HG03558 (cell line): ENCODE data around the gene GPR62.

Experiments used
- ATAC-seq: cut with Tn5 transposase; IDR thresholded peaks from one replicate; pipeline ENCODE4 v1.9.1; 2021; ENCODE audit warnings: moderate number of reproducible peaks; ENCODE audit not compliant: unreplicated experiment; ENCODE audit errors: extremely low read depth

The GPR62 gene

DNA sequence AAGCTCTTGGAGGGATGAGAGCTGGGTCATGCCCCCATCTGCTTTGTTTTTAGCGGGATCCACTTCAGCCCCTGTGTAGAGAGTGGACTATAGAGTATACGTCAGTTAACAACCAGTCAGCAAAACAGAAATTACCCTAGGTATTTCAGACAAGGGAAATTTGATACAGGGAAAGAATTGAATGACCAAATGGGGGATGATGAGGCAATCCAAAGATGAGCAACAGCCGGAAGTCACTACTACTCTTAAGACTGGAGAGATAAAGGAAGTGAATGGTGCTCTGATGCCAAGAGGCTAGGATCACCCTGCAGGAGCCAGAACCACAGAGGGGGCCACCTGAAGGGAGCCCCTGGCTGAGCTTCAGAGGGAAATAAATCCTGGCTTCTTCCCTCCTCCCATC is 1.7 kb upstream of the GPR62 start:
- ATAC-seq = no peak

DNA sequence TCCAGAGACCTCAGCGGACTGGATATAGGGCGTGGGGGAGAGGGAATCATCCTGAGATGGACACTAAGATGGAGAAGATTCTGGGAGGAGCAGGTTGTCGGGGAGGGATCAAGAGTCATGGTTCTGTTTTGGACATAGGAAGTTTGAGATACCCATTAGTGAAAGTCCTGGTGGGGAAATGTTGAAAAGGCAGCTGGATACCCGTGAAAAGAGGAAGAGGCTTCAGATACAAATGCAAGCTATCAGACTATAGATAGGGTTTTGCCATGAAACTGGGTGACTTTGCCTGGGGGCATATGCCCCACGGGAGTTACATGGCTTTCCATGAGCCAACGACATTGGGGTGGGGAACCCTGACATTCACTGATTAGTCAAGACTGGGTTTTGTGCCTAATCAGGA is 1.1 kb upstream of the GPR62 start:
- no peak for ATAC-seq

DNA sequence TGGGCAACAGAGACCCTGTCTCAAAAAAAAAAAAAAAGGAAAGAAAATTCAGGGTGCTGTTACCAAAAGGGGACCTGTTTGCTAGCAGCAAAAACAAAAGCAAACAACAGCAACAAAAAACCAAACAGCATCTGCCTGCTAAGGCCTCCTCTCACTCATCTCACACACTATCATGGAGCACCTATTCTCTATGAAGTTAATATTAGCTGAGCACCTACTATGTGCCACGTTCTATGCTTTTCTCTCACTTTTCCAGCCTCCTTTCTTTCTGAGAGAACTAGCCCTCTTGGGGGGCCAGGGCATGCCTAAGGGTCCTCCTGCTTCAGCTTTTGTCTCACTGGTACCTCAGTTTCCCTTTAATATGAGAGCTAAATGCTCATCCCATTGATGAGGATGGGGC is 468 bp upstream of the GPR62 start:
- ATAC-seq = no peak

DNA sequence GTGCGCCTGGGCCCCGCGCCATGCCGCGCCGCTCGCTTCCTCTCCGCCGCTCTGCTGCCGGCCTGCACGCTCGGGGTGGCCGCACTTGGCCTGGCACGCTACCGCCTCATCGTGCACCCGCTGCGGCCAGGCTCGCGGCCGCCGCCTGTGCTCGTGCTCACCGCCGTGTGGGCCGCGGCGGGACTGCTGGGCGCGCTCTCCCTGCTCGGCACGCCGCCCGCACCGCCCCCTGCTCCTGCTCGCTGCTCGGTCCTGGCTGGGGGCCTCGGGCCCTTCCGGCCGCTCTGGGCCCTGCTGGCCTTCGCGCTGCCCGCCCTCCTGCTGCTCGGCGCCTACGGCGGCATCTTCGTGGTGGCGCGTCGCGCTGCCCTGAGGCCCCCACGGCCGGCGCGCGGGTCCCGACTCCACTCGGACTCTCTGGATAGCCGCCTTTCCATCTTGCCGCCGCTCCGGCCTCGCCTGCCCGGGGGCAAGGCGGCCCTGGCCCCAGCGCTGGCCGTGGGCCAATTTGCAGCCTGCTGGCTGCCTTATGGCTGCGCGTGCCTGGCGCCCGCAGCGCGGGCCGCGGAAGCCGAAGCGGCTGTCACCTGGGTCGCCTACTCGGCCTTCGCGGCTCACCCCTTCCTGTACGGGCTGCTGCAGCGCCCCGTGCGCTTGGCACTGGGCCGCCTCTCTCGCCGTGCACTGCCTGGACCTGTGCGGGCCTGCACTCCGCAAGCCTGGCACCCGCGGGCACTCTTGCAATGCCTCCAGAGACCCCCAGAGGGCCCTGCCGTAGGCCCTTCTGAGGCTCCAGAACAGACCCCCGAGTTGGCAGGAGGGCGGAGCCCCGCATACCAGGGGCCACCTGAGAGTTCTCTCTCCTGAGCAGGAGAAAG is 951 bp downstream of the GPR62 start:
- ATAC-seq = no peak

DNA sequence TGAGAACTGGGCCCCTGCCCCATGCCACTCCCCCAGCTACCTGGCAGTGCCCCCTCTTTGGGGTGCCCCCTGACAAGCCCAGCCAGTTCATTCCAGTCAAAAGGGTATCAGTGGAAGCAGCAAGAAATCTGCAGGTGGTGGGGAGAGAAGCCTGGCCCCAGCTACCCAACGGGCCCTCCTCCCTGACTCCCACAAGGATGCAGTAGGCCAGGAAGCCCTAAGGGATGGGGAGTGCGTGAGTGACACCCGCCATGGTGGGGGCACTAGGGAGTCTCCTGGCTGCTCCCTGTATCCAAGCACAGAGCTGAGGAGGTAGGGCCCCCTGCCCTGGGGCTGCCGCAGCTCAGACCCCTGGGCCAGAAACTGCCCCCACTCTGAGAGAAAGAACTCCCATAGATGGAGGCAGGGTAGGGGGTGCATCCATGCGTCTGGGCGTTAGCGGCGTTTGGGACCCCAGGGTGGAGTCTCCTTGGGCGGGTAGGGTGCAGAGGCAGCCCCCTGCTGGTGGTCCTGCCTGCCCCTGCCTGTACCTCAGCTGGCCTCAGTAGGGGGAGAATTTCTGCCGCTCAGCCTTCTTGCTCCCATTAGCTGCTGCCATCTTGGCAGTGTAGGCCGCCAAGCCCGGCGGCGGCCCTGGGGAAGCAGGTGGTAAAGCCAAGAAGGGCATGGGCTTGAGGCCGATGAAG is 2.5 kb downstream of the GPR62 start:
- no peak for ATAC-seq

DNA sequence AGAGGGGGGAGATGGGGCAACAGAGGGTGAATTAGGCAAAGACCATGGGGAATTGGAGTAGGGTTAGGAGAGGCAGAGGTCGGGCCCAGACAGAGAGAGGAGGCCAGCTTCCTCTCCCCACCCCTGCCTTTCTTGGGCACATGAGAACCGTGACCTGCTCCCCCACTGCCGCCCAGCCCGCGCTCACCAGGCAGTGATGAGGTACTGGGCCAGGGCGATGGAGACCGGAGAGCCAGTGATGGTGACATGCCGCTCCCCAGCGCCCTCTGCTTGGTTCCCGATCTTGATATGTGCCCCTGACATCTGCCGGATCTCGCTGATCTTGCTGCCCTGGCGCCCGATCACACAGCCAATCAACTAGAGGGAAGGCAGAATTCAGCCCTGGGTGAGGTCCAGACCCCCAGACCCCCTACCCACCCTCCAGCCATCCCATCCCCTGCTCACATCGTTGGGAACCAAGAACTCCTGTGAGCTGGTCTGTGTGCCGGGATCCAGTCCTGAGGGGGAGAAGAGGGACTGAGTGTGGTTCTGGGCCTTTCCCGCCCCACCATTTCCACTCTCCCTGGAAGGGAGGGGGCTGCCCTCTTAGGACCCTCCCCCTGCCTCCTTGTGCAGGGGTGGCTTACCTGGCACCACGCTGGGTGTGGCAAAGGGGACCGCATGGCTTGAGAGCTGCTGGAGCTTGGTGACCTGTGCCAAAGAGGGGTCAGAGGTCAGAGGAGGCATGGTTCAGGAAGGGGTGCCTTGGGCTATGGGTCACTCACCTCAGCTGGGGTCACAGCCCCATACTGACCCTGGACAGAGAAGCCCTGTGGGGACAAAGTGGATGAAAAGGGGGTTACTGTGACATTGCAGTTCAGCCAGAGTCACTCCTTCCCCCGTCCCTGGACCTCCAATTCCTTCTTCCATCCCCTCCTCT is 3.7 kb downstream of the GPR62 start:
- no peak for ATAC-seq

DNA sequence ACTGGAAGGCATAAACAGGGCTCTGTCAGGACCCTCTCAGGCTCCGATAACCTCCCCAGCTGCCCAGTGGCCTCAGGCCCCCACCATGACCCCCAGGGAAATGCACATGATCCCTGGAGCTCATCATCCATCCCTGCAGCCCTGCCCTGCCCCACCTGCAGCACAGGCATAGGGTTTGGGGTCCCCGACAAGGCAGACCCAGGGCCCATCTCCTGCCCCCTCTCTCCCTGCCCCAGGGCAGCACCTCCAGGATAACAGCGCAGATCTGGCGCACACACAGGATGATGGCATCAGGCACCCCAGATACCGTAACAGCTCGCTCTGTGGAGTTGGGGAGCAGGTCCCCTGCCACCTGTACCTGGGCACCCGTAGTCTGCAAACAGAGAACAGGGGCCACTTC is 4.5 kb downstream of the GPR62 start:
- no peak for ATAC-seq

DNA sequence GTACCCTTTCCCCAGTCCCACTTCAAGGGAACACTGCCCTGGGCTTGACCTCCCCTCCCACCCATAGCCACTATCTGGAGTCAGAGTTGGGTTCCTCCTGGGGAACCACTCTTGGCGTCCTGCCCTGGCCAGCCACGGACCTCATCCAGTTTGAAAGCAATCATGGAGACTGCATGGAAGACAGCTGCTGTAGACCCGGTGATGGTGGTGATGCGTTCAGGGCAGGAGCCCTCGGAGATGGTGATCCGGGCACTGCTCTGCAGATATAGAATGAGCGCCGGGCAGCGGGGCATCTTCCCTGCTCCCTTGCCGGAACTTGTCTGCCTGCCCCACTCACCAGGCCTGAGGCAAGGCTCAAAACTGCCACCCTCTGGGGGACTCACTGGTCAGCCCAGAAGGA is 5.2 kb downstream of the GPR62 start:
- ATAC-seq = no peak

DNA sequence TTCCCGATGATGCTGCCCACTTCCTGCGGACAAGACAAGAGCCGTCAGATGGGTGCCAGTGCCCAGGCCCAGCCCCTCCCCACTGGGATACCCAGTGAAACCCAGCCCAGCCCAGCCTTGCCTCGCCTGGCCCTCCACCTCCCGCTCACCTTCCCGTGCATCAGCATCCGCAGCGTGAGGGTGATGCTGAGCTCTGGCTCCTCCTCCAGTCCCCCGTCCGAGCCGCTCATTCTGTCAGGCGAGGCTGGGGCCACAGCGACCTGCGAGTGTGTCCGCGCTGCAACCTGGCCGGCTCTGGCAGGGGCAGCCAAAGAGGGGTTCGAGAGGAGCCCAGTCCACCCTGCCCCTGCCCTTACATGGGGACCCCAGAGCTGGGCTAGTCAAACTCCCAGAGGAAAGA is 5.8 kb downstream of the GPR62 start:
- ATAC-seq = no peak

DNA sequence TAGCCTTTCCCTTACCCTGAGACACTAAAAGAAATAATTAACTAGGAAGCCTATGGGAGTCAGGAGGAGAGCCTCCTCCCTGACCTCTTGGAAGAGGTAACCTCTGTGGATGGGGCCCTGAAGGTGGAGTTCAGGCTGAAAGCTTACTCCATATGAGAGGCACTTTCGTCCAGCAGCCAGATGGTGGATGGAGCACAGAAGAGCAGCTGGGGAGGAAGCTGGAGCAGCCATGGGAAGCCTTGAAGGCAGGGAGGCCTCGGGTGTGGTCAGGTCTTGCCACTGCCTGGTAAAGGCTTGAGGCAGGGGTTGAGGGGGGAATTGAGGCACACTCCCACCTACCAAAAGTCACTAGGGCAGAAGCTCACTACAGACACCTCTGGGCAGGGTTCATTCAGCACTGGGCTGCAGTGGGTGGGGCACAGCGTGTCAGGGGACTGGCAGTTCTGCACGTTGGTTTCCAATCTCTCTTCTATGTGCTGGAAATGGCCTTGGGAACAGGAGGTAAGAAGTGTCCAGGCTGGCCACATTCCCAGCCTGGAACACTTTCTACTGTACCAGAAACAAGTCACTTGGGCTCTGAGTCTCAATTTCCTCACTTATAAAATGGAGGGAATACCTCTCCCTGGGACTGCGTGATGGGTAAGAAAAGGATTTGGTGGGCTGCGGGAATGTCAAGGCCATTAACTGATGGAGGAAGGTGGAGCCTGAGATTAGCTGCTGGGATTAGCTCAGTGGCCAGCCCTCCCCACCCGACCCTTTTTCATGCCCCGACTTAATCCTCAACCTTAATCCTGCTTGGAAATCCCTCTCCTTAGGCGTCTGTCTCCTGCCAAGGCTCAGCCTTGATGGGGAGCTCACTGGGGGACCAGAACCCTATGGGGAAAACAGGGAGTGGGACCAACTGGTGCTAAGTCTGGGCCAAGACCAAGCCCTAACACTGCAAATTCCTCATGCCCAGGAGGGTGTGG is 6.7 kb downstream of the GPR62 start:
- ATAC-seq = no peak

DNA sequence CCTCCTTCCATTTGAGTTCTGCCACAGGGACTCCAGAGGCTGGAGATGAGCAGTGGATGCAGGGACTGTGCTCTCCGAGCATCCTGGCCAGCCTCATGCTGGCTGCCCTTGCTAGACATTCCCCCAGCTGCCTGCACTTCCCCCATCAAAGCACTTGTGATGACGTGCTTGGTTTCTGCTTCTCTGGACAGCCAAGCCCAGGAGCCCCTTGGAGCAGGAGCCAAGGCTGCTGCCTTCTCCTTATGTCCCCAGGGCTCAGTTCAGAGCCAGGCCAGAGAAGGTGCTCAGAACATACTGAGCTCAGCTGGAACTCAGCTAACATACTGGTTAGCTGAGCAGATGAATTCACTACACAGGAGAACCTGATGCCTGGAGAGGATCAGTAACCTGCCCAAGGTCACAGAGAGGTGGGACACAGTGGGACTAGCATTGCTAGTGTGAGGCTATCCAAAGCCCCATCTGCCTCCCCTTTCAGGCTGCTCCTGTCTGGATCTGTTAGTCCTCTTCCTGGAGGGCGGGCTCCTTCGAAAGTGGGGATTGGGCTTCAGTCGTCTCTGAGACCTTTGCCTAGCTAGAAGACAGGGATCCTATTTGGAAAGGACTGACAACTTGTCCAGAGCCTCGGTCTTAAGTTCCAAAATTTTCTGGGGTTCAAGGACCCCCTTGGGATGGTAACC is 7.8 kb downstream of the GPR62 start:
- ATAC-seq = no peak

DNA sequence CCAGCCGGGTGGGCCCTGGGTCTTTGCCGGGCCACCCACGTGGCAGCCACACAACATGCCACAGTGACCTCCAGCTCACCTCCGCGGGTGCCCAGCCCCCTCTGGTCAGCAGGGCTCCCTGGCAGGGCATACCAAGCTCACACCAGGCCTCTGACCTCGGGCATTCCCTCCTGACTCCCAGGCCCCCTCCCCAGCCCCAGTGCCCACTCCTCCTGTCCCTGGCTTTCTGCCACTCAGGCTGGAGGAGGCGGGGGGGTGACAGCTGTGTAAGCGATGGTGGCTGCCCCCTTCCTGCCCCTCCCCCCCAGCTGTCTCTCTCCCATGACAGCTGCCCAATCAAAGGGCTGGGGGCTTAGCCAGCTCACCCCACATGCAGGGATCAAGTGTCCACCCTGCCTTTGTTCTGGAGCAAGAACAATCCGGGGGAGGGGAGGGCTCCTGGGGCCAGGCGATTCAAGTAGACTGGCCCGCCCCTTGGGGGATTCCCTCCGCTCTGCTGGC is 8.8 kb downstream of the GPR62 start:
- no peak for ATAC-seq

DNA sequence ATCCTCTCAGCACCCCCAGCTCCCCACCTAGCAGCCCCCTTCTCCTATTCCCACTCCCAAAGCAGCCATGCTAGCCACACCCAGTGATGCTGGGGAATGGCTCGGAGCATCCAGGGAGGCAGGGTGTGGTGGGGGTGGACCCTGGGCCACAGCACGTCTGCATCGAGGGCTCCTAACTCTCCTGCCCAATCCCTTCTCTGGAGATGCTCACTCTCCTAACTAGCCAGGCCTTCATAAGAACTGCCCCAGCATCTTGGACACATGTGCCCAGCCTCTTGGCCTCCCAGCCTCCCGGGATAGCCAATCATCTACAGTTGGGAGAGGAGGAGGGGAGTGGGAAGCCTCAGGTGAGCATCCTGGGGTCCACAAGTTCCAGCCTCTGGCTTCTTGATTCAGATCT is 9.3 kb downstream of the GPR62 start:
- no peak for ATAC-seq

DNA sequence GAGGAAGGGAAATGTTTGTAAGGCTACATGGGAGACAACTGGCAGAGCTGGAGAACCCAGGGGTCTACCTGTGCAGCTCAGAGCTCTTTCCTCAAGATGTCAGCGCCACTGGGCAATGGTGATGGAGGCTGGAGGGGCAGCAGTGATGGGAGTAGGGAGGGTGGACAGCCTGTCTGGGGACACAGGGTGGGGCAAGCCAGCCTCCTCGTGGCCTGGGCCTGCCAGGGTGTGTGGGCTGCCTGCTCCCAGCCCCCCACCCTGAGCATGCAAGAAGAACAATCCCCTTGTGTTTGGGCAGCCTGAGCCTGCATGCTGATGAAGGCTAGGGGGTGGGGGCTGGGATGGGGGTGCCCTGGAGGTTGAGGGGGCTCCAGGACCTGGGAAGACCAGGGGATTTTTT is 10.8 kb downstream of the GPR62 start:
- no peak for ATAC-seq

DNA sequence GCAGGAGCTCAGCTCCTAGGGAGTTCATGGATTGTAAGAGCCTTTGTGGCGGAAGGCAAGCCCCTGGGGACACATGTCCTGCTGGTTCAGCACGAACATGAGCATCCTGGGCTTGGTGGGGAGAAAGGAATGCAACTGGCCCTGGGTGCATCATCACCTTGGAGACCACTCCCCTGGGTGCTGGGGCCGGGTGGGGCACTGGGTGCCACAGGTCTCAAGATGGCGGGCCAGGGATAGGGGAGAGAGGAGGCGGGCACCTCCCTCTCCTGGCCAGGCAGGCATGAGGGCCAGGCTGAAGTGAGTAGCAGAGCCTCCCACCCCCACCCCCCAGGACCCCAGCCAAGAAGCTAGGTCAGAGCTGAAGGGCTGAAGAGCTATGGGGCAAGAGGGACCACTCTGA is 11.3 kb downstream of the GPR62 start:
- no peak for ATAC-seq

DNA sequence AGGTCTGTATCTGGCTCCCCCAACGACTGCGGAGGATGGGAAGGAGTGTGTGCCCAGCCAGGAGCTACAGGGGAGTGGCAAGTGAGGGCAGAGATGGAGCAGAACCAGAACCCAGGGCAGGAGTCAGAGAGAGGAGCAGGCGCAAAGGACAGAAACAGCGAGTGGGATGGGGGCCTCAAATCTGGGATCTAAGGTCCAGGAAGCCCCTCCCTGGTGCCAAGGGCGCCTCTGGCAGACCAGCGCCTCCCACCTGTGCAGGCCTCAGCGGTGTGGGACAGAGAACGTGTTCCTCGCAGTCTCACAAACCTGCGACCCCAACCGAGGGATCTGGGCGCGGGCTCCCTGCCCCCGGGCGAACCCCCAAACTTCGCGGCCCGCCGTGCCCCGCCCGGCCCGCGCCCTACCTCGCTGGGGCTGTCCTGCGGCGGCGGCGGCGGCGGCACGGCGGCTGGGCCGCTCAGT is 11.8 kb downstream of the GPR62 start:
- no peak for ATAC-seq

DNA sequence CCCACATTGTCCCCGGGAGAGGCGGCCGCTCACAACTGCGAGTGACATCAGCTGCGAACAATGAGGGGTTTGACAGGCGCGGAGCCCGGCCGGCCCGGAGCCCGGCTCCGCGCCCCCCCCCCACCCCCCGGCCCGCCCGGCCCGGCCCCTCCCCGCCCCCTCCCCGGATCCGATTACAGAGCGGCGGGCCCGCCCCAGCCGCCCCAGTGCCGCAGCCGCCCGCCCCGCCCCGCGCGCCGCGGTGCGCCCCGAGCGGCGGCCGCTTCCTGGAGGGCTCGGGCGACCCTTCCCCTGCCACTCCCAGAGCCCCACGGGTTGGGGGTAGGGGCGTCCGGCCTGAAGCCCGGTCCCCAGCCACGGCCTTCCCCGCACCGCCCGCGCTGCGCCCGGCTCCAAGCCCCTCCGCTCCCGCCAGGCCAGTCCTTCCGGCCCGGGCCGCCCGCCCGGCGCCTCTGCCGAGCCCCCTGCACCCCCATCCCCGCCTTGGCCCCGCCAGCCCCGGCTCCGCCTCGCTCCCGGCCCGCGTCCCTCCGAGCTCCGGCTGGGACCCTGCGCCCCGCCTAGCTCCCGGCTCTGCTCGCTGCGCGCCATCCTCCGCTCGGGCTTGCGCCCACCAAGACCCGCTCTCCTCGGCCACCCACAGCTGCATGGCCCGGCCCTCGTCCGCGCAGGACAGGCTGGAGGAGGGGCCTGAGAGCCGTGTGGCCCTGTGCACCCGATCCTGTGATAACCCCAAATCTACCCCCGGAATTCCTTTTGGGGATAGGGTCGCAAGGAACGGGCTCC is 12.4 kb downstream of the GPR62 start, which contains the start of gene PCBP4:
TSS of gene PCBP4 (minus strand) at position 71 of the 786 bp plus-strand sequence. CDS start 6,214 bp downstream, outside the sequence.
- ATAC-seq = no peak
